Measurements from ENCODE around the gene ADIPOQ.

The ADIPOQ gene

DNA sequence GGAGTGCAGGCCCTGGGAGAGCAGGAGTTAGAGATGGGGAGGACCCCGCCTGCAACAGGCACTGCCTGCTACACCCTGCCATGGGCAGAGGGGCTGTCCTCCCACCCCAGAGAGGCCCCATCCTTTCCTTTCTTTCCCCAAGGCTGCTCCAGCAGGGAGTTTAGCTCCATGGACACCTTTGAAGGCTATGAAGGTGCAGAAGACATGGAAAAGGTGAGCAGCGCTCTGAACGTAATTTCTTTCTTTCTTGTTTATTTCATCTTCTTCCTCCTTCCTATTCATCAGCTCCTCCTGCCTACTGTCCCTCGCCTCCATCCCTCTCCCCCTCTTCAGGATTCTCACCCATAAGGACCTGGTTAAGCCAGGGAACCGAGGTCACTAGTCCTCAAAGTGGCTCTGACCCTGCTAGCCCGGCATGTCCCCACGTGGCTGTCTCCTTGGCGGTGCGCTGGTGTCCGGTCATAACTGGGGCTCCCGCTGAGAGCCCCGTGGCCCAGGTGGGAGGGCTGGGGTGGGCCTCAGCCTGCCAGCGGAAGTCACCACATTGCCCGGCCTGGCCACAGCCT, 16.0 kb upstream of the ADIPOQ start:
- no peak overlapping the region for H3K27ac ChIP-seq

DNA sequence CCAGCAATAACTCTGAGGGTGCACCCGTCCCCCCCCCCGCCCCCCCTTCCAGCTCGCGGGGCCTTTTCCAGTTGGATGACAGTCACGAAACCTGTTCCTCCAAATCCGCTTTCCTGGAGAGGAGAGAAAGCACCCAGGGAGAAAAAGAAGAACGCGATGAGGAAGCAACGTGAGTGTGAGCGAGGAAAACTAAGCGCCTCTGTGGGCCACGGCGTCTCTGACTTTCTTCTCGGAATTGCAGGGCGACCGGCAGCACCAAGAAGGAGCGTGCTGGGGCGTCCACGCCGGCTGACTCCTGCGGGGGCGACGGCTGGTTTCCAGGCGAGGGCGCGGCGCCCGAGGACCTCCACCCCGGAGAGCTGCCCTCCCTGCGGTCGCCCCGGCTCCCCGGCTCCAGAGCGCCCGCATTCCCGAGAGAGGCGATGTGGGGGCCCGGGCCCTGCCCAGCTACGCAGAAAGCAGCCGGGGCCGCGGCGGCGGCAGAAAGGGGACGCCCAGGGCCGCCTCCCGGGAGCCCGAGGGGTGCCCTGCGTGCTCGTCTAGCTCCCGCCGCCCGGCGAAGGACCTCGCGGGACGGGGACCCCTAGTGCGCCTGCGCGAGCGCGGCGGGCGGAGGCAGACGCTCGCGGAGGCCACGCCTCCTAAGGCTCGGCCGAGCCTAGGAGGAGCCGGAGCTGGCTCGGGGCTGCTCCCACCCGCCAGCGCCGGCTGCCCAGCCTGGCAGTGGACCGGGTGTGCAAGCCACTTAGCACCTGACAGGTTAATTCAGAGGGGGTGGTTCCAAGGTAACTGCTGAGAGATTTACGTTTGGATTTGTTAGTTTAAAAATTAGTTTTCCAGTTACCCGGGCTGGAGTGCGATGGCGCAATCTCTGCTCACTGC, 15.3 kb upstream of the ADIPOQ start:
- Histone ChIP-seq H3K9ac (peak overlapping the region; percentile 84), H3K4me2 (peak overlapping the region; percentile 98), H3K36me3 (no peaks in the 10 kb centered on the region), H4K20me1 (peaks cover 15% of the 10 kb centered on the region), H3K9me3 (no peaks in the 10 kb centered on the region), H3K4me3 (peak overlapping the region; percentile 79), H3K27me3 (peaks cover 63% of the 10 kb centered on the region), H3K27ac (peak overlapping the region; percentile 79), H3K4me1 (peaks cover 26% of the 10 kb centered on the region)
- peak; percentile 91 for TF ChIP-seq Cebpa-rat (IDR thresholded peaks at IDR 0.05)

More for the DNA sequence above, 16.0 kb upstream of the ADIPOQ start:
- Histone ChIP-seq H3K4me3 (peak overlapping the region; percentile 79), H4K20me1 (peaks cover 15% of the 10 kb centered on the region), H3K9ac (peak overlapping the region; percentile 84; the same call in 1 of the 2 replicates), H3K27me3 (peaks cover 63% of the 10 kb centered on the region), H3K4me2 (peak overlapping the region; percentile 98), H3K36me3 (no peaks in the 10 kb centered on the region), H3K9me3 (no peaks in the 10 kb centered on the region), H3K4me1 (peaks cover 26% of the 10 kb centered on the region)
- no peak for TF ChIP-seq Cebpa-rat (IDR thresholded peaks at IDR 0.05)

- H3K36me3 ChIP-seq = no peaks in the 10 kb centered on the region
- no peaks in the 10 kb centered on the region for H3K9me3 ChIP-seq
- H3K4me2 ChIP-seq = no peak overlapping the region
- no peak for TF ChIP-seq Cebpa-rat (IDR thresholded peaks at IDR 0.05)
- H3K9ac ChIP-seq = no peak overlapping the region
- H3K27ac ChIP-seq = no peak overlapping the region
- H3K4me1 ChIP-seq = peaks cover 26% of the 10 kb centered on the region
- no peak overlapping the region for H3K4me3 ChIP-seq
- peaks cover 63% of the 10 kb centered on the region for H3K27me3 ChIP-seq
- H4K20me1 ChIP-seq = peaks cover 15% of the 10 kb centered on the region
Measured at GRCh38 chr3:186828340-186828739, 14.2 kb upstream of the ADIPOQ start.

DNA sequence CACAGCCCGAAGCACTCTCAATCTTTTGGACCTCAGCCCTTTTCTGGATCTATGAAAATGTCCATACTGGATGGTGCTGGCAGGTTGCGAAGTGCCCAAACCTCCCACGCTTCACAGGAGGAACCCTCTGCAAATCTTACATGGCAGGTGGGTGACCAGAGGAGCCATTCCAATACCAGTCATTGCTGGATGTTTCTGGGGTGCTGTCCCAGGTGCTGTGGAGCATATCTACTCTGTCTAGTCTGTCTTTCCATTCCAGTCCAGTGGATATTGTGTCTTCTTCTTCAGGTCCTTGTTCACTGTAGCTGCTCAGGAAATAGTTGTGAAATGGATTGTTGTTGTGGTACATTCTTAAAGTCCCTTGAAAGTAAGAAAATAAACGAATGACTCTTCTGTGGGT, 10.7 kb upstream of the ADIPOQ start:
- no peaks in the 10 kb centered on the region for H3K36me3 ChIP-seq
- no peaks in the 10 kb centered on the region for H4K20me1 ChIP-seq
- H3K4me2 ChIP-seq = no peak overlapping the region
- no peaks in the 10 kb centered on the region for H3K9me3 ChIP-seq
- H3K27ac ChIP-seq = no peak overlapping the region
- no peak overlapping the region for H3K9ac ChIP-seq
- no peak overlapping the region for H3K4me3 ChIP-seq
- H3K4me1 ChIP-seq = no peaks in the 10 kb centered on the region
- H3K27me3 ChIP-seq = peaks cover 33% of the 10 kb centered on the region
- no peak for TF ChIP-seq Cebpa-rat (IDR thresholded peaks at IDR 0.05)

GRCh38 chr3:186832276-186832675, 10.2 kb upstream of the ADIPOQ start:
- peaks cover 30% of the 10 kb centered on the region for H3K27me3 ChIP-seq
- H3K27ac ChIP-seq = no peak overlapping the region
- TF ChIP-seq Cebpa-rat (IDR thresholded peaks at IDR 0.05) = no peak

GRCh38 chr3:186839874-186840641, 2.5 kb upstream of the ADIPOQ start:
- H3K4me1 ChIP-seq = peaks cover 32% of the 10 kb centered on the region
- TF ChIP-seq Cebpa-rat (IDR thresholded peaks at IDR 0.05) = peak; percentile 96
- no peaks in the 10 kb centered on the region for H3K36me3 ChIP-seq
- no peaks in the 10 kb centered on the region for H3K27me3 ChIP-seq
- no peaks in the 10 kb centered on the region for H4K20me1 ChIP-seq
- peak overlapping the region; percentile 39; the same call in 1 of the 2 replicates for H3K9ac ChIP-seq
- H3K9me3 ChIP-seq = no peaks in the 10 kb centered on the region
- H3K4me3 ChIP-seq = no peak overlapping the region
- H3K4me2 ChIP-seq = peak overlapping the region; percentile 75
- H3K27ac ChIP-seq = peak overlapping the region; percentile 67; the same call in 1 of the 2 replicates

More at GRCh38 chr3:186832276-186832675, 10.2 kb upstream of the ADIPOQ start:
- Histone ChIP-seq H4K20me1 (no peaks in the 10 kb centered on the region), H3K9ac (no peak overlapping the region), H3K9me3 (no peaks in the 10 kb centered on the region), H3K4me1 (no peaks in the 10 kb centered on the region), H3K4me3 (no peak overlapping the region), H3K4me2 (no peak overlapping the region), H3K36me3 (no peaks in the 10 kb centered on the region)

DNA sequence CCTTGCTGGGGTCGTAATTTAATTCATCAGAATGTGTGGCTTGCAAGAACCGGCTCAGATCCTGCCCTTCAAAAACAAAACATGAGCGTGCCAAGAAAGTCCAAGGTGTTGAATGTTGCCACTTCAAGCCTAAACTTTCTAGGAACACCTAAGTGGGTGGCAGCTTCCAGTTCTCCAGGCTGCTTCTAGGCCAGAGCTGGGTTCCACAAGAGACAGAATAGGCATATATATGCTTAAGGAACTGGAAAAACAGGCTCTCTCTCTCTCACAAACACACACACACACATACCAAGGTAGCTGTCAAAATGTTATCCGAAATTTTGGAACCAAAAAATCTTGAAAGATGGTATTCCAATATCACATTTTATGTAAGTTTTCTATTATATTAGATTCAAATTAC, 890 bp upstream of the ADIPOQ start:
- H3K36me3 ChIP-seq = no peaks in the 10 kb centered on the region
- H3K4me2 ChIP-seq = no peak overlapping the region
- no peaks in the 10 kb centered on the region for H3K9me3 ChIP-seq
- no peaks in the 10 kb centered on the region for H4K20me1 ChIP-seq
- TF ChIP-seq Cebpa-rat (IDR thresholded peaks at IDR 0.05) = no peak
- peaks cover 32% of the 10 kb centered on the region for H3K4me1 ChIP-seq
- H3K4me3 ChIP-seq = no peak overlapping the region
- H3K9ac ChIP-seq = no peak overlapping the region
- H3K27ac ChIP-seq = no peak overlapping the region
- H3K27me3 ChIP-seq = no peaks in the 10 kb centered on the region

DNA sequence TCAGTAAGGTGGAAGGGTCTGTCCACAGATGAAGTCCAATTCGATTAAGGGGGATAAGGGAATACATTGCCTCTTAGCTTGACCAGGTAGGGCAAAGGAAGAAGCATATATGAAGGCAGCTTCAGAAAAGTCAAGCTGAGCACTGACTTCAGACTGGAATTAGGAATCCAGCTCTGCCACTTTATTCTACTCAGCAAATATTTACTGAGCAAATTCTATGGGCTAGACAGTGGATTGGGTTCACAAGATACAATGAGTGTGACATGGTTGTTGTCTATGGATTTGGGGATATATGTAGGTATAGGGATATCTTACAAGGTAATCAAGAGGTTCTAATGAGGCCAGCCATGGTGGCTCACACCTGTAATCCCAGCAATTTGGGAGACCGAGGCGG, 526 bp downstream of the ADIPOQ start:
- Histone ChIP-seq H3K27me3 (no peaks in the 10 kb centered on the region), H3K4me3 (no peak overlapping the region), H3K4me1 (peaks cover 32% of the 10 kb centered on the region), H3K9me3 (no peaks in the 10 kb centered on the region), H4K20me1 (no peaks in the 10 kb centered on the region), H3K4me2 (no peak overlapping the region), H3K36me3 (no peaks in the 10 kb centered on the region), H3K9ac (no peak overlapping the region), H3K27ac (no peak overlapping the region)
- no peak for TF ChIP-seq Cebpa-rat (IDR thresholded peaks at IDR 0.05)

GRCh38 chr3:186844908-186845307, 2.4 kb downstream of the ADIPOQ start:
- Histone ChIP-seq H3K9ac (no peak overlapping the region), H4K20me1 (no peaks in the 10 kb centered on the region), H3K27ac (no peak overlapping the region), H3K27me3 (no peaks in the 10 kb centered on the region), H3K36me3 (no peaks in the 10 kb centered on the region), H3K4me1 (peaks cover 16% of the 10 kb centered on the region), H3K4me3 (no peak overlapping the region), H3K4me2 (no peak overlapping the region), H3K9me3 (no peaks in the 10 kb centered on the region)
- no peak for TF ChIP-seq Cebpa-rat (IDR thresholded peaks at IDR 0.05)

Data from BLaER1 (cell line).